HEK293 (cell line): ENCODE measurements around the gene NFKB1.

ENCODE experiments used
- CTCF ChIA-PET: fragments of 350-600 bp; formaldehyde crosslinking; extraction: SDS; loops from one replicate; lab custom pipeline; 2021; ENCODE audit warnings: antibody characterized with exemption; lab: Yijun Ruan, JAX
- POLR2A ChIA-PET: fragments of 300-600 bp; formaldehyde crosslinking; extraction: SDS; loops from one replicate; lab custom pipeline; 2020; ENCODE audit warnings: antibody characterized with exemption, inconsistent platforms; lab: Yijun Ruan, JAX
- H3K27ac ChIP-seq: fragments of 200-500 bp; sonication (Bioruptor generic); 2 replicates; pipeline ENCODE4 v1.5.1; 2014; ENCODE audit warnings: low read depth, low read length, control low read depth, inconsistent platforms; ENCODE audit errors: extremely low read depth
- H3K36me3 ChIP-seq, 2 experiments: fragments of 200-500 bp in 1 of 2; sonication (Bioruptor generic) in 1 of 2; 1 replicate in 1 of 2; 2 replicates in 1 of 2; pipeline ENCODE4 v1.5.1; 2014 to 2017; ENCODE audit warnings: inconsistent platforms in 2 of 2, low read length in 2 of 2; ENCODE audit not compliant: control insufficient read depth in 2 of 2, insufficient read depth in 1 of 2
- H3K4me1 ChIP-seq: fragments of 200-500 bp; sonication (Bioruptor generic); 2 replicates; pipeline ENCODE4 v1.5.1; 2014; ENCODE audit warnings: mild to moderate bottlenecking, low read length, inconsistent platforms; ENCODE audit not compliant: control insufficient read depth, insufficient read depth
- H3K4me3 ChIP-seq: 2 replicates; pipeline ENCODE4 v1.5.1; 2011; ENCODE audit warnings: low read depth, mild to moderate bottlenecking, control low read depth, low read length, moderate library complexity
- H3K9me3 ChIP-seq: fragments of 200-500 bp; sonication (Bioruptor generic); 2 replicates; pipeline ENCODE4 v1.5.1; 2014; ENCODE audit warnings: low read depth, low read length, inconsistent platforms; ENCODE audit not compliant: control insufficient read depth, insufficient read depth
- HOXA7 ChIP-seq: sonication (generic); formaldehyde crosslinking; IDR thresholded peaks from 2 replicates; pipeline ENCODE4 v1.8.1; 2022; ENCODE audit warnings: missing genetic modification reagents, borderline replicate concordance
- MYNN ChIP-seq: fragments of 450-650 bp; formaldehyde crosslinking; IDR thresholded peaks from 2 replicates; pipeline ENCODE4 v1.5.1; 2016; ENCODE audit warnings: missing biosample characterization, missing genetic modification characterization, borderline replicate concordance
- SCRT2 ChIP-seq: fragments of 450-650 bp; formaldehyde crosslinking; IDR thresholded peaks from 2 replicates; pipeline ENCODE4 v1.5.1; 2016; ENCODE audit warnings: missing biosample characterization, missing genetic modification characterization
- SP7 ChIP-seq: fragments of 450-650 bp; formaldehyde crosslinking; IDR thresholded peaks from 2 replicates; pipeline ENCODE4 v1.5.1; 2016; ENCODE audit warnings: missing biosample characterization, missing genetic modification characterization
- ZNF121 ChIP-seq: fragments of 450-650 bp; formaldehyde crosslinking; IDR thresholded peaks from 2 replicates; pipeline ENCODE4 v1.5.1; 2016; ENCODE audit warnings: missing biosample characterization, missing genetic modification characterization
- ZNF24 ChIP-seq: fragments of 450-650 bp; formaldehyde crosslinking; IDR thresholded peaks from 2 replicates; pipeline ENCODE4 v1.5.1; 2016; ENCODE audit warnings: missing biosample characterization, missing genetic modification characterization
- ZNF266 ChIP-seq: fragments of 450-650 bp; formaldehyde crosslinking; IDR thresholded peaks from 2 replicates; pipeline ENCODE4 v1.5.1; 2016; ENCODE audit warnings: missing biosample characterization, missing genetic modification characterization, low read depth
- ZNF335 ChIP-seq: fragments of 450-650 bp; formaldehyde crosslinking; conservative IDR thresholded peaks from 2 replicates; pipeline ENCODE4 v1.5.1; 2016; ENCODE audit warnings: missing biosample characterization, missing genetic modification characterization
- ZNF623 ChIP-seq: fragments of 450-650 bp; formaldehyde crosslinking; IDR thresholded peaks from 2 replicates; pipeline ENCODE4 v1.5.1; 2016; ENCODE audit warnings: missing biosample characterization, missing genetic modification characterization
- ZNF658 ChIP-seq: fragments of 450-650 bp; formaldehyde crosslinking; IDR thresholded peaks from 2 replicates; pipeline ENCODE4; 2016; ENCODE audit warnings: missing biosample characterization, missing genetic modification characterization
- TF ChIP-seq, protein P1 (sequence below): fragments of 450-650 bp; formaldehyde crosslinking; IDR thresholded peaks from 2 replicates; pipeline ENCODE4 v1.5.1; 2016; ENCODE audit warnings: missing biosample characterization, missing genetic modification characterization
- TF ChIP-seq, protein P2 (sequence below): fragments of 450-650 bp; formaldehyde crosslinking; conservative IDR thresholded peaks from 2 replicates; pipeline ENCODE4 v1.5.1; 2016; ENCODE audit warnings: low read depth, missing biosample characterization, missing genetic modification characterization
- TF ChIP-seq, protein P3 (sequence below): fragments of 450-650 bp; formaldehyde crosslinking; IDR thresholded peaks from 2 replicates; pipeline ENCODE4 v1.5.1; 2017; ENCODE audit warnings: missing biosample characterization, missing genetic modification characterization

Gene NFKB1

DNA sequence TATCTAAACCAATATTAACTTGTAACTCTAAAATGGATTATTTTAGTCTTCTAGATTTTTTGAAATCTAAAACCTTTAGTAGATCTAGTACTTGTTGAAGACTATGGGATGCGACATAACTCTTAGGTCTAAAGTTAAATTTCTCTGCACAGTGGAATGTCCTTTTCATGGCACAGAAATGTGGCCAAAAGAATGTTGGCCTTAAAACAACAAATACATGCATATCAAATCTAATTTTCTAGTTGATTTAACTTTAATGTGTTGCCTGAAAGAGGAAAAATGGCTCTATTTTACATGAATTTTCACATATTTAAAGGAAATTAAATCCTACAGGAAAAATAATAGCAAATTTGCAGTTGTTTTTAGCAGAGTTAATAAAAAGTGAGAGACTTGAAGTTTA is 30.3 kb downstream of the NFKB1 start:
- Histone ChIP-seq H3K9me3 (no peaks in the 10 kb centered on the region), H3K36me3 (no peaks in the 10 kb centered on the region), H3K4me3 (no peak overlapping the region), H3K4me1 (no peaks in the 10 kb centered on the region), H3K27ac (no peak overlapping the region)
- ChIA-PET CTCF (interaction anchor here (0.7 kb wide), 1 partner anchor 89 kb away, joined by 4 read pairs; no protein-coding TSS in a partner anchor), POLR2A (no interaction called here)
- no peak for TF ChIP-seq ZNF121 (tag by site-specific recombination)
- TF ChIP-seq, protein P1, sequence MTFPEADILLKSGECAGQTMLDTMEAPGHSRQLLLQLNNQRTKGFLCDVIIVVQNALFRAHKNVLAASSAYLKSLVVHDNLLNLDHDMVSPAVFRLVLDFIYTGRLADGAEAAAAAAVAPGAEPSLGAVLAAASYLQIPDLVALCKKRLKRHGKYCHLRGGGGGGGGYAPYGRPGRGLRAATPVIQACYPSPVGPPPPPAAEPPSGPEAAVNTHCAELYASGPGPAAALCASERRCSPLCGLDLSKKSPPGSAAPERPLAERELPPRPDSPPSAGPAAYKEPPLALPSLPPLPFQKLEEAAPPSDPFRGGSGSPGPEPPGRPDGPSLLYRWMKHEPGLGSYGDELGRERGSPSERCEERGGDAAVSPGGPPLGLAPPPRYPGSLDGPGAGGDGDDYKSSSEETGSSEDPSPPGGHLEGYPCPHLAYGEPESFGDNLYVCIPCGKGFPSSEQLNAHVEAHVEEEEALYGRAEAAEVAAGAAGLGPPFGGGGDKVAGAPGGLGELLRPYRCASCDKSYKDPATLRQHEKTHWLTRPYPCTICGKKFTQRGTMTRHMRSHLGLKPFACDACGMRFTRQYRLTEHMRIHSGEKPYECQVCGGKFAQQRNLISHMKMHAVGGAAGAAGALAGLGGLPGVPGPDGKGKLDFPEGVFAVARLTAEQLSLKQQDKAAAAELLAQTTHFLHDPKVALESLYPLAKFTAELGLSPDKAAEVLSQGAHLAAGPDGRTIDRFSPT (tag by site-specific recombination), result no peak
- TF ChIP-seq ZNF266, result no peak
- TF ChIP-seq, protein P2, sequence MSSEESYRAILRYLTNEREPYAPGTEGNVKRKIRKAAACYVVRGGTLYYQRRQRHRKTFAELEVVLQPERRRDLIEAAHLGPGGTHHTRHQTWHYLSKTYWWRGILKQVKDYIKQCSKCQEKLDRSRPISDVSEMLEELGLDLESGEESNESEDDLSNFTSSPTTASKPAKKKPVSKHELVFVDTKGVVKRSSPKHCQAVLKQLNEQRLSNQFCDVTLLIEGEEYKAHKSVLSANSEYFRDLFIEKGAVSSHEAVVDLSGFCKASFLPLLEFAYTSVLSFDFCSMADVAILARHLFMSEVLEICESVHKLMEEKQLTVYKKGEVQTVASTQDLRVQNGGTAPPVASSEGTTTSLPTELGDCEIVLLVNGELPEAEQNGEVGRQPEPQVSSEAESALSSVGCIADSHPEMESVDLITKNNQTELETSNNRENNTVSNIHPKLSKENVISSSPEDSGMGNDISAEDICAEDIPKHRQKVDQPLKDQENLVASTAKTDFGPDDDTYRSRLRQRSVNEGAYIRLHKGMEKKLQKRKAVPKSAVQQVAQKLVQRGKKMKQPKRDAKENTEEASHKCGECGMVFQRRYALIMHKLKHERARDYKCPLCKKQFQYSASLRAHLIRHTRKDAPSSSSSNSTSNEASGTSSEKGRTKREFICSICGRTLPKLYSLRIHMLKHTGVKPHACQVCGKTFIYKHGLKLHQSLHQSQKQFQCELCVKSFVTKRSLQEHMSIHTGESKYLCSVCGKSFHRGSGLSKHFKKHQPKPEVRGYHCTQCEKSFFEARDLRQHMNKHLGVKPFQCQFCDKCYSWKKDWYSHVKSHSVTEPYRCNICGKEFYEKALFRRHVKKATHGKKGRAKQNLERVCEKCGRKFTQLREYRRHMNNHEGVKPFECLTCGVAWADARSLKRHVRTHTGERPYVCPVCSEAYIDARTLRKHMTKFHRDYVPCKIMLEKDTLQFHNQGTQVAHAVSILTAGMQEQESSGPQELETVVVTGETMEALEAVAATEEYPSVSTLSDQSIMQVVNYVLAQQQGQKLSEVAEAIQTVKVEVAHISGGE, result no peak
- TF ChIP-seq ZNF658 (tag by site-specific recombination), result no peak
- TF ChIP-seq SCRT2, result no peak
- TF ChIP-seq MYNN, result no peak
- no peak for TF ChIP-seq ZNF24
- TF ChIP-seq ZNF335 (tag by site-specific recombination), result no peak

DNA sequence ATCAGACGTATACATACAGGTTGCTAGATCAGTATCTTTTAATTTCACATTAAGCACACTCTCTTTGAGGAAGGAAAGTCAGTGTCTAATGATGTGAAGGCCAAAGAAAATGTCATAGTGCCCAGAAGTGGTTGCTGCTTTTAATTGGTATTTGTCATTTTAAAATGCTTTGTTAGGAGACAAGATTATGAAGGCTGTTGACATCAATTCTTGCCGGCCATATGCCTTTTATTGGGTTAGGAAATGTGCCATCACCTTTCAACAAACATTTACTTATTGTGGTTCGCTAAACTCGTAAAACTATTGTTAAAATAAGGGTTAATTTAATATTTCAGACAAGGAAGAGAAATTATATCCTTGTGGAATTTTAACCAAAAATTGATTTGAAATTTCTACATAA is 32.2 kb downstream of the NFKB1 start:
- TF ChIP-seq ZNF623 (tag by site-specific recombination), result no peak
- TF ChIP-seq, protein P3, sequence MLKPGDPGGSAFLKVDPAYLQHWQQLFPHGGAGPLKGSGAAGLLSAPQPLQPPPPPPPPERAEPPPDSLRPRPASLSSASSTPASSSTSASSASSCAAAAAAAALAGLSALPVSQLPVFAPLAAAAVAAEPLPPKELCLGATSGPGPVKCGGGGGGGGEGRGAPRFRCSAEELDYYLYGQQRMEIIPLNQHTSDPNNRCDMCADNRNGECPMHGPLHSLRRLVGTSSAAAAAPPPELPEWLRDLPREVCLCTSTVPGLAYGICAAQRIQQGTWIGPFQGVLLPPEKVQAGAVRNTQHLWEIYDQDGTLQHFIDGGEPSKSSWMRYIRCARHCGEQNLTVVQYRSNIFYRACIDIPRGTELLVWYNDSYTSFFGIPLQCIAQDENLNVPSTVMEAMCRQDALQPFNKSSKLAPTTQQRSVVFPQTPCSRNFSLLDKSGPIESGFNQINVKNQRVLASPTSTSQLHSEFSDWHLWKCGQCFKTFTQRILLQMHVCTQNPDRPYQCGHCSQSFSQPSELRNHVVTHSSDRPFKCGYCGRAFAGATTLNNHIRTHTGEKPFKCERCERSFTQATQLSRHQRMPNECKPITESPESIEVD (tag by site-specific recombination), result 0 out of 2 replicates have a peak, but pooled peaks have one; percentile 7
- H3K4me3 ChIP-seq, result no peak overlapping the region
- ChIA-PET POLR2A (no interaction called here), CTCF (interaction anchor here (0.6 kb wide), 1 partner anchor 17 kb away, joined by 3 read pairs; no protein-coding TSS in a partner anchor)
- H3K36me3 ChIP-seq, result no peaks in the 10 kb centered on the region
- H3K9me3 ChIP-seq, result no peaks in the 10 kb centered on the region
- no peaks in the 10 kb centered on the region for H3K4me1 ChIP-seq
- no peak overlapping the region for H3K27ac ChIP-seq

DNA sequence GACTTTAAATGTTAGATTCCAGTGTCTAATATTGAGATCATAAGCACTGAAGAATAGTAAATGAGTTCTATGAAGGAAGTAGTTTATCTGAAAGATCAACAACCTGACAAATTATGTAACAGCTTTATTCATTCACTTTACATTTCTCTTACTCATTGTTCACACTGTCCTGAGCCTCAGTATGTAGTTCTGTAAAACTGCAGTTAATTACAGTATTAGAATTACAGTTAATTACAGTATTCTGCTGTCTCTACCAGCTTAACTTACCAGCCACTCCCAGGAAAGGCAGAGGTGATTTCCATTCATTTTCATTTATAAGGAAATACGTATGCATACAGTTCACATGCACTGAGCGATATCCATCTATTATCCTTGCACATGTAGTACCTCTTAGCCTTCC is 32.7 kb downstream of the NFKB1 start:
- TF ChIP-seq SP7 (tag by site-specific recombination) (peak; percentile 92), HOXA7 (CRISPR knock-in tag) (no peak)
- Histone ChIP-seq H3K36me3 (no peaks in the 10 kb centered on the region), H3K4me1 (no peaks in the 10 kb centered on the region), H3K9me3 (no peaks in the 10 kb centered on the region), H3K4me3 (no peak overlapping the region), H3K27ac (no peak overlapping the region)
- ChIA-PET CTCF (no interaction called here), POLR2A (no interaction called here)
